Measurements from ENCODE around the gene SAMD4A.

The SAMD4A gene

DNA sequence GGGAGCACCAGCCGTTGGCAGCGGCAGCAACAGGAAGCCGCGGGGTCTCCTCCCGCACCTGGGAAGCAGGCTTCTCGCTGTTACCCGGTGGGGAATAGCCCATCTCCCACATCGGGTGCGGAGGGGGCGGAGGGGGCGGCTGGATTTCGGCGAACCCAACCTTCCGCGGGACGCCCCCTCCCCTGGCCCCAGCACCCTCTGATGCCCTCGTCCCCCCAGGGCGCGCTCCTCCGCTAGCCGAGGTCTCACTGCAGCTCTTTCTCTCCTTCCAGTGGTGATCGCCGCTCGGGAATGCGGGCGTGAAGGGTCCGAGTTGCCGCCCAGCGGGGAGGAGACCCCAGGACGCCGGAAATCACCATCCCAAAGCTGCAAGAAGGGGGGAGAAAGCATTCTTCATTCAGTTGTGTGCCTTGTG lies 303 bp downstream of the SAMD4A start:
- DNase-seq (ENCODE audit: low spot score): no peak

DNA sequence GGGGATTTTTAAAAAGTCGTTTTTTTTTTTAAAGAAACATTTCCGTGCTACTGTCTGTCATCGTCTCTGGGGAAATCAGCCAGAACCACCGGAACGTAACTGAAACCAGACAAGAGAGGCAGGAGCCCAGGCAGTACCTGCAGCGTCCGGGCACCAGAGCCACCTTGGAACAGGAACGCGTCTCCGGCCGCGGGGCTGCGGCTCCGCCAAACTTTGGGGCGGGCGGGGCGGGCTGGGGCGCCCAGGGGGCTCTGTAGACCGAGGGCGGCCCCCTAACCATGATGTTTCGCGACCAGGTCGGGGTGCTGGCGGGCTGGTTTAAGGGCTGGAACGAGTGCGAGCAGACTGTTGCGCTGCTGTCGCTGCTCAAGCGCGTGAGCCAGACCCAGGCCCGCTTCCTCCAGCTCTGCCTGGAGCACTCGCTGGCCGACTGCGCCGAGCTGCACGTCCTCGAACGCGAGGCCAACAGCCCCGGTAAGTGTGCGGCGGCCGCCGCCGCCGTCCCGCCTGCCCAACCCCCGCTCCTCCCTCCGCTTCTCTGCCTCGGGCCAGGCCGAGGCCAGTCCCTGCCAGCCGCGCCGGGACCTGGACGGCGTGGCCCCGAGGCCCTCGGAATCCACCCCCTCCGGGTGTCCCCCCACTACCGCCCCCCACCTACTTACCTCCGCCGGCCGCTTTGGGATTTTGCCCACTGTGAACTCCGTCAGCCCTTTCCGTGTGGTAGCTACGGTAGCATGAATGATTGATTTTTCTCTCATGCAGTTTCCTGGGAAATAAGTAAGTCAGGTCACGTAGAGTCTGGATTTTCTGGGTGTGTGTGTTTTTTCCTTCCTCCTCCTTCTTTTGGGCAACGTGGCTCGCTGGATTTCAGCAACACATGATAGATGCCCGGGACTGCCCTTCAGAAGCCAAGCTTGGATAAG lies 972 bp downstream of the SAMD4A start:
- no peak for DNase-seq (ENCODE audit: low spot score)

DNA sequence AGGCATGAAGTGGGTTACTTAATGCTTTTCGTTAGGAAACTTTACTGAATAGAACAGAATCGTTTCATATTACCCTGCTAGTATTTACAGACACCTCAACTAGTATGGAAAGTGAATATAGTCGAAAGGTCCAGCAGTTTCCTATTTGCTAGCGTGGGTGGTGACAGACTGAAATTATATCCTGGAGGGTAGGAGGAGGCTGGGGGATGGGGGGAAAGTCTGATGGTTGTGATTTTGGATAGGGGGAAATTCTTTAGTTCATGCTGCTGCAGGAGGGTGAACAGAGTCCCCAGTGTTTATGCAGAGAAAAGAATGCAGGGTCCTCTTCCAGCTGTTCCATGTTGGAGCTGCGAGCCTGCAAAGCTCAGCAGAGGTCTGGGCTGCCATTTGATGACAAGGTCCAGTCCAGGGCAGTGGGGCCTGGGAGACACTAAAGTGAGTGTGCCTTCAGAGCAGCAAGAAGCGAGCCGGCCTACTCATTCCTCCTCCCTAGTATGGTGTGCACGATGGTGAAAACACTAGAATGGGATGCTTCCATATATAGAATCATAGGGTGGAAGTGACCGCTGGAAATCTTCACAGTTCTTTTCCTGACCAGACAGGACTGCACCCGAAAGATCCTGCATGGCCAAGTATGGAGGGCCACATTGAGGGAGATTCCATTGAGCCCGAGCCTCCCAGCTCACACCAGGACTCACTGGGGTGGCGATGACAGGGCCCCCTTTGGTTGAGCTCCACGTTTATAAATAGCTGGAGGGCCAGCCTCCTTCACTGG lies 2.1 kb downstream of the SAMD4A start:
- no peak for DNase-seq (ENCODE audit: low spot score)

DNA sequence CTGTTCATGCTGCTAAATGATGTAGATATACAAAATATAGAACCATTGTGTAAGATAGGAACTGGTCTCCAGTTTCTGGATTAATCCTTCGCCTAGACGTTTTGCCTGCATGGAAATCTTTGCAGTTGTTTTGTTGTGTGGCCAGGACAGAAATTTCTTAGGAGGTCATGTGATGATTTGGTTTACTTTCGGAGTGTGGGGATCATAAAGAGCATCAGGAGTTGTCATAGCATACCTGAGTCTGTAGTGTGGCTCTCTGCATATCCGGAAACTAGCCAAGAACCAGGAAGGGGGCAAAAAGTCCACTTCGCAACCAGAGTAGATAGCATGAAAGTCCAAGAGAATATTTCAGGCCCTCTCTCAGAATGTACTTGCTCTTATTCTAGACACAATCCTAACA lies 3.1 kb downstream of the SAMD4A start:
- DNase-seq (ENCODE audit: low spot score): no peak

DNA sequence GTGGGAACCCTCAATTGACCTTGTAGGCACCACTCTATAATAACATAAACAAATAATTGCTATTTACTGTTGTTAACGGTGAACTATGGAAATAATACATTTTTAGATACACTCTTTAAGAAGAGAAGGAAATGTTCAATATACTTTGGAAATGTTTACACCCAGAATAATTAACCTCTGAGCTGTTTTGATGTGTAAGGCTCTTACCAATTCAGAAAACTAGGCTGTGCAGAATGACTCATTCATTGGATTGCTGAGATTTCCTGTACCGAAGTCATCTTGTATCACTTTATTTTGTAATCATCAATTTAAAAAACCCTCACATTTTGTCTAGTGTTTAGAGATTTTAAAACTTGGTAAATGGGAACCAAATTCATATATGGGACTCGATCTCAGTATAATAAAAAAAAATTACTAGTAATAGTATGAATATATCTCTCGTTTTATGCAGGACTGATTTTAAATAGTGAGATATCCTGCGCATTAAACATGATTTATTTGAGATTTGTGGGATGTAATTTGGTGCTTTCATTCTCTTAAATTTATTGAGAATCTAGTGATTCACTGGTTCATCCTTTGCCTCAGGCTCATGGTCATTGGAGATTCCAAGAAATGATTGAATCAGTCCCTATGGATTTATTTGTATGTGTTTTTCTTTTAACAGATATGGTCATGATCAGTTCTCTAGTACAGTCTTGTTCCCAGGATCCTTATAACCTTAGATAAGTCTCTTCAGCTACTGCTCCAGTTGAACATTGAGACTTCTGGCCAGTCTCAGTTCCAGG lies 3.9 kb downstream of the SAMD4A start:
- DNase-seq (ENCODE audit: low spot score): no peak

DNA sequence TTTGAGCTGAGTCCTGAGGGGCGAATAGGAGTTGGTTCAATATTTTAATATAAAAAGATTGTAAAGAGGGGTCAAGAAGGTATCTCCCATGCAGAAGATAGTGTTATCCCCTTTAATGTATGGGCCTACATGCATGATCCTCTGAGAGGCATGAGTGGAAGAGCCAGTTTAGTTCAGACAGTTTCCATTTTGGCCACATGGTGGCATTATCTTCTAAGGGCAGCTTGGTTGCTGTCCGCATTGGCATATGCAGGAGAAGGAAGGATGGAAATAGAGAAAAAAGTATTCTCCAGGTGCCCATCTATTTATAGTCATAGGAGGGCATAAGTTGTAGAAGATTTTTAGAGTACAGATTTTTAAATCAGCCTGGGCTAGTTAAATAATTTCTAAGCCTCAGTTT lies 5.4 kb downstream of the SAMD4A start:
- no peak for DNase-seq (ENCODE audit: low spot score)

DNA sequence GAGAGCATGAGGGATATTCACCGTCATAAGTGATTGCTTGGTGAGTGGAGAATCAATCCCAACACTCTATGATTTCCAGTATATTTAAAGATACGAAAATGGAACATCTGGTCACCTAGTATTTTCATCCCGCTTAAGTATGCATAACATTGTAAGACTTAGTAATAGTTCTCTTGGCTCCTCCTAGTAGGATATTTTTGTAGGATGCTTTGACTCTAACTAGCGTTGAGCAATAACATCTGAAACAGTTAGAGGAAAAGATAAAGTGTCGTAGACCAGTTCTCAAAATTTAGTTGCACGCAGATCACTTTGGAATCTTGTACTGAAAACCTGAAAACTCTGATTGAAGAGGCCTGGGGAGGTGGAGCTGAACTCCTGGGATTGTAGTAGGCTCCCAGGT lies 7.6 kb downstream of the SAMD4A start:
- no peak for DNase-seq (ENCODE audit: low spot score)

DNA sequence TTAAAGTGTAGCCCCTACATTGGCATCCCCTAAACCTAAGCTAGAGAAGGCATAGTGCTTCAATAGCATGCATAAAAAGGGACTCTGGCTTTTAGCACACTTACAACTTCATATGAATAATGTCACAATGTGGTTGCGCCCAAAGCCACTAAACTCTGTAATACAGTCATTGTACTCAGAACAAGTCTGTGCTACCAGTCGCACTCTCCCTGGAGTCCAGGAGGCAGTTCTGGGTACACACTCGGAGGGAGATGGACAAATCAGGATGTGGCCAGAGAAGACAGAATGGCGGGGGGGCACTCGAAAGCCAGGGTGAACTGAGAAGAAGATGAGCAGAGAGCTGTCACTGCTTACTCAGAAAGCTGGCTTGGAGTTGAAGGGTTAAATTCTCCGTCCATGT lies 10.6 kb downstream of the SAMD4A start:
- no peak for DNase-seq (ENCODE audit: low spot score)

DNA sequence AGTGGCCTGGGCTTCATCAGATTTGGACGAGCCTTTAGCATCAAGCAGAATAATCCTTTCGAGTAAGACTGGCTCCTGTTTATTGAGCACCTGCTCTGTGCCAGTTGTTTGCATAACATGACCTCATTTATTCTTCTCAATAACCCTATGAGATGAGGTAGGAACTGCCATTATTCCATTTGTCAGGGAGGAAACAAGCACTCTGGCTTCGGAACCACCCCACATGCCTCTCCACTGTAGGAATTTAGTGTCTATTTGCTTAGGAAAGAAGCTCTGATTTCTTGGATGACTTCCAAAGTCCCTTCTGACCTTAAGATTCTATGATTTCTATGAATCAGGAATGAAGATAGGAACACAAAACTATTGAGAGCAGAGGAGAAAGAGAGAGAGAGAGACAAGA lies 11.0 kb downstream of the SAMD4A start:
- DNase-seq (ENCODE audit: low spot score): no peak

DNA sequence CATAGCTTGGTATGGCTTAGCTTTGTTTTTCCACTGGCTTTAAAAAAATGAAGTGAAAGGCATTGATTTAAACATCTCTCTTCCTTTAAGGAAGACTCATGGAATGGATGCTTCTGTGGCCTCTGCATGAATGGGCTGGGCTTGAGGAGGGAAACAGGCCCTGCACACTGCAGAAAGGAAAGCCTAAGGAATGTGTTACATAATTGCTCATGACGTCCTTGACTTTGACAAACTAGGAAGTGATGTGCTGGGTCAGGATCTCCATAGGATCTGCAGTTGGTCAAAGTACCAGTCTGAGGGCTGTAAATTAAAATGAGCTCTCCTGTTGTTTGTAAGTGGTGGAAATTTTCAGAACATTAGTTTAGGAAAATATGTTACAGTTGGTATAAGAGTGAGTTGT lies 12.7 kb downstream of the SAMD4A start:
- DNase-seq (ENCODE audit: low spot score): no peak

DNA sequence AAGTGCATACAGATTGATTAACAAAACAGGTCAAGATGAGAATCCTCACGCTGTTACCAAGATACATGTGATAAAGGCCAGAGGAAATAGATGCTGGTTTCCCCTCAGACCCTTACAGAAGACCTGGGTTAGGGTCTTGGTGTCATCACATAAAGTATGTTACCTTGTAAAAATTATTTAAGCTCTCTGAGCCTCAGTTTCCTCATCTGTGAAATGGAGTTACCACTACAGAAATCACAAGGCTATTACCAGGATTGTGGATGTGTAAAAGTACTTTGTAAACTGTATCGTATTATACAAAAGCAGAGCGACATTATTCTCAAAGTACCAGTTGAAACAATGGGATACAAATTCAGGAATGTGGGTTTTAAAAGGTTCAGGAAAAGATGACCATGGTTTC lies 14.0 kb downstream of the SAMD4A start:
- no peak for DNase-seq (ENCODE audit: low spot score)

DNA sequence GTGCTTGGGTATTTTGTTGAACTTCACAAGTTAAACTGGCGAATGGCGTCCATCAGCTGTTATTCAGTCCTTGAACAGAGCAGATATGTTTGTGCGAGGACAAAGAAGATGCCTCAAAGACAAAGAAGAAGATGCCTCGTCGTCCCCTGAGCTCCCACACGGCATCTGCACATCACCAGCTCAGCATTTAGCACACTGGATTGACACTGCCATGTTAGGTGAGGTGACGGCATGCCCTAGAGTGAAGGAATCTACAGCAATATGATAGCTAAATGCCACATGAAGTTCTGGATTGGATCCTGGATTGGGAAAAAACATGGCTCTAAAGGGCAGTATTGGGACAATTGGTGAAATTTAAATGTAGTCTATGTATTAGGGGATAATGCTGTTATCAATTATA lies 15.4 kb downstream of the SAMD4A start:
- DNase-seq (ENCODE audit: low spot score): no peak

DNA sequence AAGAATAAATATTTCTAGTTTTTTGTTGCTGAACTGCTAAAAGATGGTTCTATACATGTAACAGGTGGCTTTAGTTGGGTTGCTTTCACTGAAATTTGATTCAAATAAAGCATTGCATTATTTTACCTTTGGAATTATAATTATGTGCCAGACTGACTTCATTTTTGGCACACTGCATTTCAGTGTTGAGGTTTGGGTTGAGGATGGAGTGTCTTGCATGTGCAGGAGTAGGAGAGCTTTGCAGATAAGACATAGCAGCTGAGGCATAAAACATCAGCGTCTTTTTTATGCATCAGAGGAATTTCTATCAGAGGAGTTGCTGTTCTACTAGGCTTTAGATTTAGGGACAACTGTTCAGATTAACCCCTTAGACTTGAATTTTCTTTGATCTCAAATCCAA lies 17.2 kb downstream of the SAMD4A start:
- no peak for DNase-seq (ENCODE audit: low spot score)

DNA sequence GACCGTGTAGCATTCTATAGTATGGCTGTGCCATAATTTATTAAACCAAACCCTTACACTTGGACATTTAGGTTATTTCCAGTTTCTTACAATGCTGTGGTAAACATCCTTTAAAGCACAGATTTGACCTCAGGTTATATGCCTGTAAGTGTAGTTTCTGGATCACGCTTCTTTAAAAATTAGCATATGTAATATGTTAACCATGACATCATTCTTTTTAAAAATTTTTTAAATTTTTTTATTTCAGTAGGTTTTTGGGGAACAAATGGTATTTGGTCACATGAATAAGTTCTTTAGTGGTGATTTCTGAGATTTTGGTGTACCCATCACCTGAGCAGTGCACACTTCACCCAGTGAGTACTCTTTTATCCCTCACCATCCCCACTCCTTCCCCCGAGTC lies 18.3 kb downstream of the SAMD4A start:
- no peak for DNase-seq (ENCODE audit: low spot score)

DNA sequence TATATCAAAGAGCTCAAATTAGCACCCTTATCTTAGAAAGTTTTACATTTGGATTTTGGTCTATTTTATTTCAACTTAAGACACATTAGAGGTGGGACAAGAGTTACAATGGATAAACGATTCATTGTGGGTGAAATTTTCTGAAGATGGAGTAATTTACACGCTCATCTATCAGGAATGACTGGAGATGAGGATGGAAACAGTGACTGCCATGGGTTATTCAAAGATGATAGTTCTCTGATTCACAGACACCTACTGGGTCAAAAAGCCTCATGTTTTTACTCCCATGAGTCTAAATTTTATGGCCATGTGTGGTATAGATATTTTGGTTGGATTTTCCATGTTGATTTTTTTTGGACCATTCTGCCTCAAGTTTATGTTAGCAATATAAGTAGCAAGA lies 22.1 kb downstream of the SAMD4A start:
- no peak for DNase-seq (ENCODE audit: low spot score)

DNA sequence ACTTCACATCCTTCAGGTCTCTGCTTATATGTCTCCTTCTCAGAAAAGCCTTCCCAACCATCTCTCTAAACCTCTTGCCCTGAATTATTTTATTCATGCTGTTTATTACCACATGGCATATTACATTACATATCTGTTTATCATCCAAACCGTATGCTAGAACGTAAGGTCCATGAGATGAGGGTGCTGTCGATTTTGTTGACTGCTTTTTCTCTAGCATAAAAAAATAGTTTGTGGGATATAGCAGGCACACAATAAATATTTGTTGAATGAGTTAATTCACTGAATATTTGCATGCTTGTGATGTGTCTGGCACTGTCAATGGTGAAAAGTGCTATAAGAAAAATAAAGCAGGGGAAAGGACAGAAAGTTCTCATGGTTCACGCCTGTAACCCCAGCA lies 22.9 kb downstream of the SAMD4A start:
- DNase-seq (ENCODE audit: low spot score): no peak

DNA sequence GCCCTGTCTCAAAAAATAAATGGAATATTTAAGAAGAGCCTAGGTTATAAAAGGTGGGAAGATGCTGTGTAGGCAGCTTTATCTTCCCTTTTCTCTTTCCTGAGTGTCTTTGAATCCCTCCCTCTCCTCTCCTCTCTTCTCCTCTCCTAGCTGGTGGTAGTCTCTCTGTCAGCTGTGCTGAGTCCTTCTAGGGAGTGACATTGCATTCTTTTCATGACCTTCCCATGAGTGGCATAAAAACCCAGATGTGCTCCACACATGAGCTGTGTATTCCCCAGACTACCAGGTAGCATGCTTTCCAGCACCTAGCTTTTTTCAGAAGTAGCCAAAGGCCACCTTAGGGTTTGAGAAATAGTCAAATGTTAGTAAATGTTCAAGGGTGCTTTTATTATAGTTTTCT lies 23.6 kb downstream of the SAMD4A start:
- no peak for DNase-seq (ENCODE audit: low spot score)

DNA sequence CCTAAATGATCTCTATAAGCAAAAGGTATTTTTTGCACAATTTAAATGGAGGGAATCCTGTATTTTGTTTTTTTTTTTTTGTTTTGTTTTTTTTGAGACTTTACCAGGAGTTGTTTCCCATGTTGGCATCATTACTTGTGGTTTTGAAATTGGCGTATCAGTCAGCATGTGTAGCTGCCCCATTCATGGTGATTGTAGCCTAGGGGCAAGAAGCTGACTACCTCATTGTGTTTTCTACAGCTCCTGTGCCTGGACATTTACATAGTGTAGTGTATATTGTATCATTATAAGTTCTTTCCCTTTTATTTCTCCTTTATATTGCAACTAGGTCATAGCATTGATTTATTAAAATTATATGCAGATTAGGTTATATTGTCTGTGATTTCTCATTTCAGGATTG lies 24.5 kb downstream of the SAMD4A start:
- no peak for DNase-seq (ENCODE audit: low spot score)

DNA sequence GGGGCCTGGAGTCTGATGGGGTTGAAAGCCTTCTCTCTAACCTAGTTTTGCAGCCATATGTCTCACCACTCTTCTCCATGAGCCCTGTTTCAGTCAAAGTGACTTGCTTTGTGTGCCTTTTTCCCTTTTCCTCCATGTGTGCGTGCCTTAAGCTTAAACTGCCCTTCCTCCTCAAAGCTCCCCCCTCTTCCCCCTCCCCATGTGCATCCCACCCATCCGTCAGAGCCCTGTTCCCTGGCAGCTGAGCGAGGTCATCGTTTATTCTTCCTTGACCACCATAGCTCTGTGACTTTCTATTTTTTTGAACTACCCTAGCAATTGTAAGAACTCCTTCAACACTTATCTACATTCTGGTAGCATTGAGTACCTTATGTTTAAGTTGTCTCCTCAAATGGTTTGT lies 24.9 kb downstream of the SAMD4A start:
- no peak for DNase-seq (ENCODE audit: low spot score)

DNA sequence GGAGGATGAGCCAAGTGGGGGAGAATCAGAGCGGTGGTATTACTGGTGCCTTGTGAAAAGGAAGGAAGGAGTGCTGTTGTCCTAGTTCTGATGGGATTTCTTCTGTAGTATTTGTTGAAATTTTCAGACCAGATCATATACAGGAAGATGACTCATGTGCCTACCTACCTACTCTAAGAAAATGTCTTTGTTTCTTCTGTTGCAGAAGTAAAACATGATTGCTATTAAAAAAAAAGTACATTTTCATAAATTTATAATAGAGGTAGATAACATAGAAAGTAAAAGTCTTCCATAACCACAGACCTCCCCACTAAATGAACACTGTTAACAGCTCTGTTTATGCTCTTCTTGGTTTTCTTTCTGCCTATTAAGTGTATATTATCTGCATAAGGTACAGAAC lies 26.9 kb downstream of the SAMD4A start:
- no peak for DNase-seq (ENCODE audit: low spot score)

DNA sequence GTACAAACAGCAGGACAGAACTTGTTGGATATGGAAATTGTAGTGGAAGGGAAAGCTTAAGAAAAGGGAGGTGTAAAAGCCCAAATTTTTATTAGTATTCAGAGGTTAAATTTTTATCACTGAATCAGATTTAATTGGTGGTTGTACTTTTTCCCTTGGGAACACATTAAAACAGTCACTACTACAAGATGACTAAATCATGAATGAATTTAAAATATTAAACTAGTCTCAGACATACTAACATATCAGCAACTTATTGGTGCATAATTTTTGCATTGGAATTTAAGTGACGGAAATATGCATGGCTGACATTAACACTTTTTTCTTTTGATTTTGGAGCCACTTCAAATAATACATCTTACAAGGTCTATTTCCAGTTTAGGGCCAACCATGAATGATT lies 27.6 kb downstream of the SAMD4A start:
- DNase-seq (ENCODE audit: low spot score): no peak

DNA sequence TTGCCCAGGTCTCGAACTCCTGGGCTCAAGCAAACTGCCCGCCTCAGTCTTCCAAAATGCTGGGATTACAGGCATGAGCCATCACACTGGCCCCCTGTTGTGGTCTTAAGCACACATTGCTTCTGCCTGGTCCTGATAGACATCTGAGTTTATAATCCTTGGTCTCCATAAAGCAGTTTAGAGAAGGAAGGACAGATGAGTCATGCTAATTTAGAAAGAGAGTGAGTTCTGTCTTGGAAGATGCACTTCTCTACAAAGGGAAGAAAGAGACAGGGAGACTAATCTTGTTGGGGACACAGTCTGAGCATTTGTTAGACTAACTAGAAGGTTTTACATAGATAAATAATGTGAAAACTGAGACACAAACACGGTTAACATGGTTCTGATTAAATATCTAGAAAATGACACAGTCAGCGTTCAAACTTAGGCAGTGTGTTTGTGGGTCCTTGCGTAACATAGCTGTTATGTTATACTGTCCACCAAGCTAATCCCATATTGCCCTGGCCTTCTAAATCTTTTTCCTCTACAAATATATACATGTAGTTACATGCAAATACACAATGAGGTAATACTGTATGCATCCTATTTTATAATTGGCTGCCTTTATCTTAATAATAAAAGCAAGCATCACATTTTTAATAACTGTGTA lies 31.0 kb downstream of the SAMD4A start:
- DNase-seq (ENCODE audit: low spot score): no peak

All from putamen (tissue), 1 donor.